GM04504 (cell line): Measurements from ENCODE around the gene C1QTNF6.

Source experiments
- DNase-seq: peaks from one replicate; pipeline ENCODE4 v3.0.0-alpha.2; 2012; ENCODE audit warnings: low read depth

C1QTNF6 gene

DNA sequence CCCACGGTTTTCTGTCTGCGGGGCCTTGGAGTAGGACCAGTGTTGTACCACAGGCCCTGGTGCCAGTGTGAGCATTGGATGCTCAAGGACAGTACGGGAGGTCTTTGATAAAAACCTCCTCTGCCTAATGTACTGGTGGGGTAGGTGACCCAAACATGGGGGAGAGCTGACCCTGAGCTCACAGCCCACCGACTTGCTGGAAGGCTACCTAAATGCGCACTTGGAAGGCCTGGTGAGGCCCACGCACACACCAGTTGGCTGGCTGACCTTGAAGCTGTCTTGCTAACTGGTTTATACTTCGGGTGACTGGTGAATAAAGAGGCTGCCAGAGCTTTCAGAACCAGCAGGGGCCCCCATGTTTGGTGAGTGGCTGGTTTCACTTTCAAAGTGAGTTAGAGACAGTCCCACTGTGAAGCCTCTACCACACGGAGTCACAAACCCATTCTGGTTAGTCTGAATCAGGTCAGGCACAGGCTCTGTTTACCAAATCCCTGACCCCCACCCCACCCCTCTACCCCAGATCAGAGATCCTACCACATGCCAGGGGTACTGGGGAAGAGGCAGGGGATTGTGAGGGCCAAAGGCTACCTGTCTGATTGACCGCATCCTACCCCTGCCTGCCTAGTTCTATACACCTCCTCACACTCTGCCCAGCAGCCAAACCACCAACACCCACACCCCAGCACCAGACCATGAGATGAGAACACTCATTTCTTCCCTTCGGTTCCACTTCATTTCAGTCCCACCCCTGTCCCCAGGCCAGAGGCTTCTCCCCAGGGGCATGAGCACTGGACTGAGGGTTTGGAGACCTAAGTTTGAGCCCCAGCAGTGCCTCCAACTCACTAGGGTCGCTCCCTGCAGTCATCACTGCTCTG lies 25.6 kb downstream of the C1QTNF6 start:
- DNase-seq: no peak

DNA sequence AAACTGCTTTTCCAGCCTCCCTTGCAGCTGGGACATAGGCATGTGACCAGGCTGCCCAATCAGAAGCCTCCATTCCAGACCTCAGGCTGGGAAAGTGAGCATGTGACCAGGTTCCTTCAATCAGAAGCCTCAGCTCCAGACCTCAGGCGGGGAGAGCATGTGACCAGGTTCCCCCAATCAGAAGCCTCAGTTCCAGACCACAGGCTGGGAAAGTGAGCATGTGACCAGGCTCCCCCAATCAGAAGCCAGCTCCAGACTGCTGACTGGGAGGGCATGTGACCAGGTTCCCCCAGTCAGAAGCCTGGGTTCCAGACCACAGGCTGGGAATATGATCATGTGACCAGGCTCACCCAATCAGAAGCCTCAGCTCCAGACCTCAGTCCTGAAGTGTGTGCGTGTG lies 26.6 kb downstream of the C1QTNF6 start:
- DNase-seq: no peak

DNA sequence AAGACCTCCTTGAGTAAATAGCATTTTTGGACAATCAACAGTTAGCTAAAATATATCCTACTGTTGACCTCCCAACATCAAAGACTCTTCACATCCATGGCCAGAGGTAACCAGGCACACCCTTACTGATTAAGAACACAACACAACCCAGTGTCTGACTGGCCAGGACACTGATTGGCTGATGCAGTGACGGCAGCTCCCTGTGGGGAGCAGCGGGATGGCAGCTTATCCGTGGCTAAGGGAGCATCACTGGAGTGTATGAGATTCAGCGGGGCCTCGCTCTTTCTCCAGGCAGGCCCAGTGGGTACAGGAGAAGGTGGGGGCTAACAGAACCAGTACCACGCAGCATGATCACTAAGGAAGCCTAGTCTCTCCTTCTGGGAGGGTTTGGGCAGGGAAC lies 28.0 kb downstream of the C1QTNF6 start:
- no peak for DNase-seq

DNA sequence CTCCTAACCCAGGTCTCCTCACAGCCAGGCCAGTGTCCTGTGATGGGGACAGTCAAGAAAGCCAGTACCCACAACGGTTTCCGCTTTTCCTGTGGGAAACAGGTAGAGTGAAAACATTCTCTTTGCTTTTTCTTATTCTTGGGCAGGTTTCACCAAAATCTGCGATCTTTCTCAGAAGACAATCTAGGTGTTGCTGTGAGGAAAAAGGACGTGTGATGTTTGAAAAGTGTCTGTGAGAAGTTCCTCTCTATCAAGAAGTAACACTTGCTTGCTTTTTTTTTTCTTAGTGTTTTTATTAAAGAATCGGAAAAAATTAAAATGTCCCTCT lies 29.1 kb downstream of the C1QTNF6 start:
- DNase-seq: no peak

DNA sequence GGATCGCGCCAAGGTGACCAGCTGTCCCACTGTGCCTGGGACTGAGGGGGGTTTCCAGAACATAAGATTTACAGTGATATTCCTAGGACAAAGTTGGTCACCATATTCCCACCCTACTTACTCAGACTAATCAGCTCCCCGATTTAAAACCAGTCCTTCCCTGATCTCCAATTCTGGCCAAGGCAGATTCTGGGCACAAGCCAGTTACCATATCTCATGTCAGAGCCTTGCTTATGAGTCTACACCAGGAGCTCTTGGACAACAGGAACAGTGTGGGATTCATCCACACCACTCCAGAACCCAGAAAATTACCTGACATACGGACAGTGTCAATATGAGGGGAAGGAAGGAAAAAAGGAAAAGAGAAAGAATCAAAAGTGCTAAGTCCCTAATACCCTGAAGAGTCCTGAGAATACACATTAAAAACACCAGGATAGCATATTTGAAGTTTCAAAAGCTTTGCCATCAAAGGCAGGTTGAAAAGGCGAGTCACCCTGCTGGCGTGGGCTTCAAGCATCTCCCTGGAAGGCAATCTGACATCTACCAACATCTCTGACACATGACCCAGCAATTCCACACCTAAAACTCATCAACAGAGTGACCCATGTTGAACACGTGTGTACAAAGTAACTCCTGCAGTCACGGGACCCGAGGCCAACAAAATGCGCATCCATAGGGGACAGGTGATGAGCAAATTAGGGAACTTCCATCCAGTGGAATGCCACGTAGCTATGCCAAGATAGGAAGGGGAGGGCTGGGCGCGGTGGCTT lies 30.3 kb downstream of the C1QTNF6 start:
- no peak for DNase-seq

DNA sequence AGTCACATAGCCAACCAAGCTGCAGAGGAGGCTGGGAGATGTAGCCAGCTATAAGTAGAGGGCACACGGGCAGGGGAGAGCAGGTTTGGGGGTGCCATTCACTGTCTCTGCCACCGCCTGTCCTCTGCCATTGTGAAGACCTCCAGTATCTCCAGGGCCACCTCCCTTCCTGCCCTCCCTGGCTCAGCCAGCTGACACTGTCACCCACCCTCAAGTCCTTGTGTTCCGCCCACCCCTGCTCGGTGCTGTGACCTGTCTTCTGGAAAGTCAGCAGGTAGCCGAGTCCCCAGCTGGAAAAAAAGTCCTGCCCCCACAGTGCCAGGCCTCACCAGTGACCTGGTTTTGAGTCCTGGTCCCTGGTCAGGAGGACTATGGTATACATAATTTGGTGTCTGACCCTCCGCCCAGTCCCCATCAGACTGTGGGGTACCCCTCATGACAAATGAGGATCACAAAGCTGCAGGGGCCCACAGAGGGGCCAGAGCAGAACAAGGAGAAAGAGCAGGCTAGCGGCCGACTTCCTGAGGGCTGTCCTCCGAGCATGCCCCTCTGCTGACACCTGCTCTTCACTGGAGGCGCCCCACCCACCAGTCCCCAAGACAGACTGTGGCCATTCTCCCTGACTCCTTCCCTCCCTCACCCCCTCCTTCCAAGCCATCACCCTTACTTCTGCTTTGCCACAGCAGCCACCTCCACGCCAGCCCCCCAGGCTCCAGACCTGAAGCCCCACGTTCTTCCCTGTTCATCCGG lies 31.2 kb downstream of the C1QTNF6 start:
- DNase-seq: no peak

DNA sequence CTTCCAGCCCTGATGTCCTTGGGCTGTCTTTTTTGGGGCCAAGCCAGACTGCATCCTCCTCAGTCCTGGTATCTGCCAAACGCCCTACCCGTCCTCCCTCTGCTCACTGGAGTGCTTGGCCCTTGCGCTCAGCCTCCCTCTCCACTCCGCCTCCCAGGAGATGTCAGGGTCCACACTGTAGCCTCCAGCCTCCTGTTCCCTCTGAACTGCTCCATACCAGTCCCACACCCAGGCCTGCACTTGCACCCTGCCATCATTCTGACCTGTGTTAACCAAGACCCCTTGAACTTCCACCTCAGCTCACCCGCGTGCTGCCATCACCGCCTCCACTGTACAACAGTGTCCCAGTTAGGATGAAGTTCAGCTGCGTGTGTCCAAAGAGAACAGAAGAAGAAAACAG lies 32.1 kb downstream of the C1QTNF6 start:
- DNase-seq: no peak

DNA sequence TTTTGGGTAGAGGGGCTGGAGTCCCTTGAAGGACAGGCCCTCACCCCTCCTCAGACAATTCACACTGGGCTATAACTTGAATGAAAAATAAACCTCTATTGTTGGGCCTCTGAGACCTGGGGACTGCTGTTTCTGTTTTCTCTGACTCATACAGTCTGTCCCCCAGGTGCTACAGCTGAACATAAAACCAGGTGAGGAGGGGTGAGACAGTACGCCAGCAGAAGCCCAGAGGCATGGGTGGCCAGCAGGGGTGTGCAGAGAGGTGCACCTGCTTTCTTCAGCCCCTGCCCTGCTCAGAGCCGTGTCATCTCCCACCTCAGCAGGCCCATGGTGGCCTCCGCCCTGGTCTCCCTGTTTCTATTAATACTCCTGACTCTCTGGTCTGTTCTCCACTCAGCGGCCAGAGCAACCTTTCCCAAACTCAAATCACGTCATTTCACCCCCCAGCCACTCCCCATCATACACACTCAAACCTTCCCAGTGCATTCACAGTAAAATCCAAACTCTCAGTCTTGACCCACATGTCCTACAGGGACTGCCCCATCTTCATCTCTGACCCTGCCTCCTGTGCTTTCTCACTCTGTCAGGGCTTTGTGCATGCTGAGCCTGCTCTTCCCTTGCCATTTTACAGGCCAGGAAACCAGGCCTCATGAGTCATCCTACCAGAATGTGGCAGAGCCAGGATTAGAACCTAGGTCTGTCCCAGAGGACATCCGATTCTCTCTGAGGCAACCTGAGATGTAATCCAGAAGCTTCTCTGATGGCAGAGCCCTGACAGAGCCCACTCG lies 32.9 kb downstream of the C1QTNF6 start:
- no peak for DNase-seq

DNA sequence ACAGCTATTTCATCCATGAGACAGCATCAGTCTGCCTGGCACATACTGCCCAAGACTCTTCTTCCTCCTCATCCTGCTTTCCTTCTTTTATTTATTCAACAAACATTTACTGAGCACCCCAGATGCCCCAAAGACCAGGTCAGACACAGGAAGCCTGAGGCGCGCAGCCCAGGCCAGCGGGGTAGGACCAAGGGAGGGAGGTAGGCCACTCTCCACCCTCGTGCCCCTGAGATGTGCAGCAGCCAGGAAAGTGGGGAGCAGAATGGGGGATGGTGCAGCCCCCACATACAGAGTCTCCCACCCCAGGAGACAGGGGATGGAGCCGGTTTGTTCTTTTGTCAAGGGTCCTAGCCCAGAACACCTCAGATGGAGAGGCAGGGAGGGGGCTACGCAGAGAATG lies 34.1 kb downstream of the C1QTNF6 start:
- no peak for DNase-seq

DNA sequence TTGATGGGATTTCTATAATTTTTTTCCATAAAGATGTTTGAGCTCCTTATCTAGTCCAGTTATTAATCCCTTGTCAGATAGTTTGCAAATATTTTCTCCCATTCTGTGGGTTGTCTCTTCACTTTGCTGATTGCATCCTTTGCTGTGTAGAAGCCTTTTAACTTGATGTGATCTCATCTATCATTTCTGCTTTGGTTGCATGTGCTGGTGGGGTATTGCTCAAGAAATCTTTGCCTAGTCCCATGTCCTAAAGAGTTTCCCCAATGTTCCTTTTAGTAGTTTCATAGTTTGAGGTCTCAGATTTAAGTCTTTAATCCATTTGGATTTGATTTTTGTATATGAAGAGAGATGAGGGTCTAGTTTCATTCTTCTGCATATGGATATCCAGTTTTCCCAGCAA lies 36.6 kb downstream of the C1QTNF6 start:
- DNase-seq: no peak

DNA sequence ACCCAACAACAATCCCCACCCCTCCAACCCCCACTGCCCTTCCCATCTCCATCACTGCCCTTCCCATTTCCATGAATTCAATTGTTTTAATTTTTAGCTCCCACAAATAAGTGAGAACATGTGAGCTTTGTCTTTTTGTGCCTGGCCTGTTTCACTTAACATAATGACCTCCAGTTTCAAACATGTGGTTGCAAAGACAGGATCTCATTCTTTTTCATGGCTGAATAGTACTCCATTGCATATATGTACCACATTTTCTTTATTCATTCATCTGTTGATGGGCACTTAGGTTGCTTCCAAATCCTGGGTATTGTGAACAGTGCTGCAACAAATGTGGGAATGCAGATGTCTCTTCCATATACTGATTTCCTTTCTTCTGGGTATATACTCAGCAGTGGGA lies 37.3 kb downstream of the C1QTNF6 start:
- DNase-seq: no peak

DNA sequence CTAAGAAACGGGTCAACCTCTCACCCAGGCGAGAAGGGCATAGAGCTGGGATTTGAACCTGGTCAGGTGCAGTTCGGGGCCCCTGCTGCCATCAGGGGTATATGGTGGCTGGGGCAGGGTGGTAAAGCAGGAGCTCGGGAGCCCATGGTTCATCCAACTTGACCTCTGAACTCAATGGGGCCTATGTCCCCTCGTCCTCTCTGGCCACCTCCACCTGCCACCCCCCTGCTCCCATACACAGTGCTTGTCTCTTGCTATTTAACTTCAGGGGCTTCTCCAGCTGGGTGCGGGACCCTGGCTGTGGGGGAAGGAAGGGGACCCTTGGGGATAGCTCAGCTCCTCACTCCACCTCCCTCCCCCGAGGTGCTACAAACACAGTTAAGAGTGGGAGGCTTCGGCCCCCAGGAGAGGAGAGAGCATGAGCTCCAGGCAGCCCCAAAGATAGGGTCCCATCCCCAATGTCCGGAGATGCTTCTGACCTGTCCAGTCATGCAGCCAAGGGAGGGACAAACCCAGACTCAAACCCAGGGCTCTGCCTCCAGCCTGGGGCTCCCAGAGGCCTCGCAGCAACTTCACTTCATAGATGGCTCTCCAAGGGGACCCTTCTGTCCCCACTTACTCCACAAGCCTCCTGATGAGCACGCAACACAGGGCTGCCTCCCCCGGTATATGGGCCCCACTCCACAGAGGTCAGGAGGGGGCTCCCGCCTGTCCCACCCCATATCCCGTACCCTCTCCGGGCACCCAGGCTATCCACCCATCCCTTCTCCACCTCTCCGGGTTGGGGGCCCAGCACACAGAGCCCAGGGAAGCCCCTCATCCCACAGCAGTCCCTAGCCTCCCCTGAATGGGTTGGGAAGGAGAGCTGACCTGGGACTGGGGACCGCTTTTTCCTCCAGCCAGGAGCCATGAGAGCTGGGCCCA lies 39.0 kb downstream of the C1QTNF6 start:
- DNase-seq: no peak

DNA sequence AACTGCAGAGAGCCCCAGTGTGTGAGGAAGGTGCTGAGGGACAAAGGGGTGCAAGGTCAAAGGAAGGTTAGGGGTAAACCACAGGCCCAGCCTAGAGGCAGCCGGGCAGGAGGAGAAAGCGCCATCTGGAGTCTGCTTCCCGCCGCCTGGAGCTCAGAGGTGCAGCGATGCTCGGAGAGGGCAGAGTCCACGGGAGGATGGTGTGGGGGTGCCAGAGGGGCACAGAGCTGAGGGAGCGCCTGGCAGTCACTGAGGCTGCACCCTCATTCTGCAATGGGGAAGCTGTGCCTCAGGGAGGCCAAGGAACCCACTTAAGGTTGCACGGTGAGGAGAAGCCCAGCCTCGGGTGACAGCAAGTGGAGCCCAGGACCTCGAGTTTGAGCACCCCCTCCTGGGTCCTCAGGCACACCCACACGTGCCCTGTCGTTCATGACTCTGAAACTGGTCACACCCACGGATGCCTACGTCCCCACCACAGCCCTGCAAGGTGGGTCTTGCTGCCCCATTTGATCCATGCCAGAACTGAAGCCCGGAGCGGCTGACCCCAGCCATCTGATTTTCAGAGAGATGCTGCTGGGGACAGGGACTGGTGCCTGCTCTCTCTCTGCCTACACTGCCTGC lies 39.9 kb downstream of the C1QTNF6 start:
- no peak for DNase-seq

DNA sequence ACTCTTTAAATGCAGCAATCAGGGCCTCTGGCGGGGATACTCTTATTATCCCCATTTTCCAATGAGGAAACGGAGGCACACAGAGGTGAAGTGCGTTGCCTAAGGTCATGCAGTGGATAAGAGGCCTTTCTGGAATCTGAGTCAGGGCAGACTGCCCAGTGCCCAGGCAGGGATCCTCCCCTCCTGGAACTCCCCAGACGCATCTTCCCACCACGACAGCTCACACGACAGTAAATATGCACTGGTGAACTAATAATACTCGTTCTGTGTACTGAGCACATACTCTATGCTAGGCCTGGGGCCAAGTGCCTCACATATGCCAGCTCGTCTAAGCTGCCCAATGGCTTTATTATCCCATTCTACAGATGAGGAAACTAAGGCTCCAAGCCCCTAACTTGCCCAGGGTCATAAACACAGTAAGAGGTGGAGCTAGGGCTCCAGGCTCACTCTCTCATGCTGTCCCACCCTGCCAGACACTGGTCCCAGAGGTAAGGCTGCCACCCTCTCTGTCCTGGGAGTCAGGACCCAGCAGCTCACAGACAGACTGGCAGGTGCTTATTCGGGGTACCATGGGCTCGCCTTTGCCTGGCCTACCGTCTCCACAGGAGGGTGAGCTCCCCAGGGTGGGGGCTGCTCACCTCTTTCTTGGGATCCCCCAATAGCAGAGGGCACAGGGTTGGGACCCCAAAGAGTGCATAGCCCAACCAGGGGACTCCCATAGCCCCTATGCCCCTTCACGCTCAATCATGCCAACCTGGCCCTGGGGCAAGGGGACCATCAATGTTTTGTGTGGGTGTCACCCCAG lies 40.7 kb downstream of the C1QTNF6 start:
- DNase-seq: no peak

DNA sequence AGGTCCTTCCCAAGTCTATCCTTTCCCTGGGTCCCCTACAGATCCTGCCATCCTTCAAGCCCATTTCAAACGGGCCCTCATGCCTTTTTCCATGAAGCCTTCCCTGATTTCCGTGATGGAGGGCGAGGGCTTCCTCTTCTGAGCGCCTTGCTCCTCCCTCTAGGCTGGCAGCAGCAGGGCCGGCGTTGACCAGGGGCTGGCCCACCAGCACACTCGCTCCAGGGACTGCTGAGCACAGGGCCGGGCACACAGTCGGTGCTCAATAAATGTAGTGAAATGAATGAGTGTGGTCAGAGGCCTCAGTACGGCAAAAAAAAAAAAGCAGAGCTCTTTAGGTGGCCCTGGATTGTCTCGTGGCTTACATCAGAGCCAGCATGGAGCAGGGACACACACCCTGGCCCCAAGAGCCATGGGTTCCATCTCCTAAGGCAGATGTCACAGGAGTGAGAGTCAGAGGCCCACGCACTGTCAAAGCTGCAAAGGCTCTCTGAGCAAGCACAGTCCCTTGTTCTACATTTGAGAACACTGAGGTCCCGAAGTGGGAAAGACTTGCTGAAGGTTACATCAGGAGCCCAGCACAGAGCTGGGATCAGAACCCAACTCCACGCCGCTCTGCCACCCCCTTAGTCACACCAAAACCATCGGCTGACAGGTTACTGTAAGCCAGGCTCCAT lies 41.4 kb downstream of the C1QTNF6 start:
- no peak for DNase-seq

DNA sequence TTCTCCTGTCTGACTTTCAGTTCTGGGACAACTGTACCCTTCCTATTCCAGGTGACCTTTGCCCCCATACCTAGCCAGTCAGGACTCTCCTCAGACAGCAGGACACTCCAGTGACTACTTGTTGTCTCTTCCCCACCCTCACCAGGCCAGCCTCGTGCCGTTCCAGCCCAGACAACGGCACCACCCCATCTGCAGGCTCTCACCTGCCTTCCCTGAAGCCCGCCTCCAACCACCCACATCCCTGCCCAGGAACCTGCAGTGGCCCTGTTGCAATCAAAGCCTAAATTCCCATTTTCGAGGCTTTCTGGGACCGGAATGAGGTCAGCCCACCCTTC lies 42.0 kb downstream of the C1QTNF6 start:
- no peak for DNase-seq

DNA sequence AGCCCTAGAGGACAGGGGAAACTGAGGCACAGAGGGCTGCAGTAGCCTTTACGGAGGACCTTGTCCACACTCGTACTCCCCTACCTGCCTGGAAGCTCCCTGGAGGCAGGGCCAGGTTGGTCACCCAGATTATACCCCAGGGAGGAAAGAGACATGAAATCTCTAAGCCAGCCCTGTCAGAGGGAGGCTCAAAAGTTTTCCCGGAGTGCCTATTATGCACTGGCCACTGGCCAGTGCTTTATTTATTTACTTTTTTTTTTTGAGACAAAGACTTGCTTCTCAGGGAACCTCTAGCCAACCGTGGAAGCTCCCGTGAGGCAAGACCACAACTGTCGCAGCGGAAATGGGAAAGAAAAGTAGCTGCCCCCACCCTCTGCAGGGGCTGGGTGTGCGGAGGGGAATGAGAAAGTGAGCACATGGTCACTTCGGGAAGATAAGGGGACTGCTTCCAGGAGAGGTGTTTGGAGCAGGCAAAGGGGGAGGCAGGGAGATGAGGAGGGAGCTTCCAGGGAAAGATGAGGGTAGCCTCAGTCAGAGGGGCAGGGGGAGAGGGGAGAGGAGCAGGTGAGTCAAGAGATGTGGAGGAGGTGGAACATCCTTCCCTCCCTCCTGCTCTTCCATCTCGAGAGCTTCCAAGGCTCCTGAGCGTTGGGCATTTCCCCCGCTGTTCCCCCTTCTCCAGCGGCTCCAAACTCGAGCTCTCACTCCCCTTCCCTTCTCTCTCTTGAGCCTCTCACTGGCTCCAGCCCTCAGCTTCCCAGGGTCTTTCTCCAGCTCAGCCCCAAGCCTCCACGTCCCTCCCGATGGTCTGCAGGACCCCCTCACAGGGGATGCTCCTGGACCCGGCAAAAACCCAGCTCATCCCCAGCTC lies 42.6 kb downstream of the C1QTNF6 start:
- DNase-seq: no peak

DNA sequence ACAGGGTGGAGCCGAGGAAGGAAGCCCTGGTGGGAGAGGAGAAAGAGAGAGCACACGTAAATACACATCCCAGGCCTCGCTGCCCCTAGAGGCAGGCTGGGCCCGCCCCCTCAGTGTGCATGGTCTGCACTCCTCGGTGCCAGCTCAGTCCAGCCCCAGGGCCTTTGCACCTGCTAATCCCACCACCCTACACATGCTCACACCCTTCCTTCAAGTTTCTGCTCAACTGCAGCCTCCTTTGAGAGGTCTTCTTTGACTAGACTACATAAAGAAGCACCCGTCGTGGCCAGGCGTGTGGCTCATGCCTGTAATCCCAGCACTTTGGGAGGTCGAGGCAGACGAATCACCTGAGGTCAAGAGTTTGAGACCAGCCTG lies 43.9 kb downstream of the C1QTNF6 start:
- DNase-seq: no peak
